SK-MEL-5 (cell line): ENCODE measurements around the gene EGFLAM. TPM values are rescaled to one million over a fixed set of nuclear protein-coding genes. Genes with fewer than 3 reads are reported as not detected.

ENCODE experiments used
- DNase-seq: peaks from one replicate; pipeline ENCODE4 v3.0.0-alpha.2; 2016; ENCODE audit warnings: low read depth, low spot score
- in situ Hi-C: cut with HindIII; loops from 2 replicates; pipeline ENCODE4 v1.10.0; 2016; ENCODE audit warnings: low sequenced_read_pairs, high pct_unique_total_duplicates, low pct_unique_long_range_greater_than_20kb
- total RNA-seq: library from RNA; depleted of rRNA; stranded (reverse); fragments of >200 nt; shearing (Covaris generic); gene quantifications from 2 replicates; pipeline ENCODE4 v1.2.3, GENCODE V29; 2014

Gene EGFLAM
- total RNA-seq, 1 experiment from 2014 or later: not detected

DNA sequence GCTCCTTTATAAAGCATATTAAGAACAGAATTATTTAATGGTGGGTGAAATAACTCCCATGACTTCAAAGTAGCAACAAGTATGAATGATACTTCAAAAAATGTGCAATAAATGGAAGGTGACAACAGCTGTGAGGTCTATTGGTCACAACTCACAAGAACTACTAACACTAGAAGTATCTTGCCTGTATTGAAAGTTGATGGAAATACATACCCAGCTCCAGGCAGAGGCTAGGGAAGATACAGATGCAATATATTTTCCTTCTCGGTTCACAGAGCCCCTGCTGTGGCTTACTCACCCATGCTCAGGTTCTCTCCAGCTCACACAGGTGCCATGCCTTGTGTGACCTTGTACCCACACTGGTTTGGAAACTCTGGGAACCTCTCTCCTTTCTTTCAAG, 164.3 kb downstream of the EGFLAM start:
- DNase-seq: no peak
- in situ Hi-C loops: no loop called here

GRCh38 chr5:38423276-38424147, 165.2 kb downstream of the EGFLAM start:
- DNase-seq: no peak
- in situ Hi-C loops: no loop called here

DNA sequence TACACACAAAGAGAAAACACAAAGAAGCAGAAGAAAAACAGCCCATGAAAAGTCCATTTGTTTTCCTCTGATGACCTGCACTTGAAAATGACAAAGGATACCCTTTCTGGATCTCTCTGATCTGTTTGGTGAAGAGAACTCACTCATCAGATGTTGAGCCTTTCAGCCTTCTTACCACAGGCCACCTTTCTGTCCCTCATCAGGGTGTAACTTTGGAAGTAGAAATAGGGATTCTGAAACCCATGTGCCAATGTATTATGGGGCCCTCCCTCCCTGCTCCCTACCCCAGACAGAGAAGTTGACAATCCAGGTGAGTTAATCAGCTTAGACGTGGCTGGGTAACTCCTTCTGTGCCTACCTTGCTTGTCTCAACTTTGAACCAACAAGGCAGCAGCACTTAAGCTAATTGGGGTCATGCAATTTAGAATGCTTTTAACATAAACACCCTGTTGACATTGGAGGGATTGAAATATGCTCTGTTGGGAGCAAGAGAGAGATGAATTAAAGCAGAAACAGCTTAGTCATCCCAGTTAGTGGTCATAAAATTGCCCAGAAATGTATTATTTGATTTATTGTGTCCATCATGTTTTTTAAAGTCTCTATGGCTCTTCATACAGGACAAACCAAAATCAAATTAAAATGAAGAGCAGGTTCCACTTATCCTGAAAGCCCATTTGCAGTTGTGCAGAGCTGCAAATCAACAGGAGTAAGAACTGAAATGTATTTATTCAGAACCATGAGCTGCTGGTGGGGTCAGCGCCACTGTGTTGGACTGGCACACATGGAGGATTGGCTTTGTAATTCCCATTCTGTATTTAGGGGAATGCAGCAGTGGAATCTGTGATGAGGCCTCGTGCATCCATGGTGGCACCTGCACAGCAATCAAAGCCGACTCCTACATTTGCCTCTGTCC, 166.0 kb downstream of the EGFLAM start:
- in situ Hi-C loops: loop anchor here (25.0 kb wide), 1 partner anchor 113 kb away; no protein-coding TSS in a partner anchor
- no peak for DNase-seq

- in situ Hi-C loops: loop anchor here (25.0 kb wide), 1 partner anchor 111 kb away; no protein-coding TSS in a partner anchor
- no peak for DNase-seq
These were observed 168.1 kb downstream of the EGFLAM start for GRCh38 chr5:38426490-38426889.

DNA sequence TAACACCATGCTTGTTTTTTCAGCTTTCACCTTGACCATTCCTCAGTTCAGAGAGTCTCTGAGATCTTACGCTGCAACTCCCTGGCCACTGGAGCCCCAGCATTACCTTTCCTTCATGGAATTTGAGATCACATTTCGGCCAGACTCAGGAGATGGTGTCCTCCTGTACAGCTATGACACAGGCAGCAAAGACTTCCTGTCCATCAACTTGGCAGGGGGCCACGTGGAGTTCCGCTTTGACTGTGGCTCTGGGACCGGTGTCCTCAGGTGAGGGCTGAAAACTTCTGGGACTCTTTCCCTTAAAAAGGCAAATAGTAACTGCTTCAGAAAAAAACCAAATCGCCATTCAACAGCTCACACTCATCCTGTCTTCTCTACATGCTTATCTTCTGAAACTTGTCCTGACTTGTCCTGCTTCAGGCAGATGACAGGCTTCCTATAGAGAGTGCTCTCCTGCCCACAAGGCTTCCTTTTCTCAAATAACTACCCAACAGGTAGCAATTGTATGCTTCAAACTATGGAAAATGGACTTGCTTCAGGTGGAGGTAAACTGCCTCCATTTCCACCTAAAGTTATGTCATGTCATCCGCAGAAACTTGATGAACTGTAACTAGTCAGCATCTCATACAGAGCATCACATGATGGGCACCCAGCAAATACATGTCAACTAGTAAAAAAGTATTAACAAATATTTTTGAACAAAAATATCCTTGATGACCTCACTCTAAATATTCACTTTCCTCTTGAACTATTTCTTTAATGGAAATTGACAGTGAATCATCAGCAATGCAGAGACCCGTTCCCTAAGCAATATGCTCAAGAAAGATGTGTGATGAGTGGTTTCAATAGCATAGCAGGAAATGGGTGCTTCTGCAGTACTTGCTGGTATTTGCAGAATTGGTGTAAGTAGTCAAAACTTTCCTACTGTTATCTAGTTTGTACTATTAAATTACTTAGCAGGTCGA, 168.9 kb downstream of the EGFLAM start:
- in situ Hi-C loops: loop anchor here (25.0 kb wide), 1 partner anchor 110 kb away; no protein-coding TSS in a partner anchor
- DNase-seq: no peak

DNA sequence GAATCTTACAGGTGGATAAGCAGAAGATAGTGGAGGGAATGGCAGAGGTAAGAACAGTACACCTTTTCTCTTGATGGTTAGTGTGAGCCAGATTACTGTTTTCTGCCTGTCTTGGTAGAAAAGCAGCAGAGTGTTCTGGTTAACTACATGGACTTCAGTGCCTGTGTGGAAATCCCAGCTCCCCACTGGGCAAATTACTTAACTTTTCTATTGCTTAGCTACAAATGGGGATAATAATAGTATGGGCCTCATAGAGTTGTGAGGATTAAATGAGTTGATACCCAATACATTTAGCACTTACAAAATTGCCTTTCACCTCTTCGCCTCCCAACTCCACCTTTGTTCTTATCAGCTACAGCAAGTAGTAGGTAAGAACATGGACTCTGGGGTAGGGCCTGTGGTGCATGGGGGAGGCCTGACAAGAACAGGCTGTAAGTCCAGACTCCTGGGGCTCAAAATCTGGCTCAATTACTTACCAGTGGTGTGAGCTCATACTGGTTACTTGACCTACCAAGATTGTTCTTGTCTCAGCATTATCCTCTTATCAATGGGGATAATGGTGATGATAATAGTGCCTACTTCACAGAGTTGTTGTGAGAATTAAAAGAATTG, 173.0 kb downstream of the EGFLAM start:
- in situ Hi-C loops: loop anchor here (25.0 kb wide), 1 partner anchor 106 kb away; no protein-coding TSS in a partner anchor
- DNase-seq: no peak

- DNase-seq: peak; percentile 31
- in situ Hi-C loops: loop anchor here (25.0 kb wide), 1 partner anchor 104 kb away; no protein-coding TSS in a partner anchor
These were observed 175.0 kb downstream of the EGFLAM start for GRCh38 chr5:38433160-38433861.

DNA sequence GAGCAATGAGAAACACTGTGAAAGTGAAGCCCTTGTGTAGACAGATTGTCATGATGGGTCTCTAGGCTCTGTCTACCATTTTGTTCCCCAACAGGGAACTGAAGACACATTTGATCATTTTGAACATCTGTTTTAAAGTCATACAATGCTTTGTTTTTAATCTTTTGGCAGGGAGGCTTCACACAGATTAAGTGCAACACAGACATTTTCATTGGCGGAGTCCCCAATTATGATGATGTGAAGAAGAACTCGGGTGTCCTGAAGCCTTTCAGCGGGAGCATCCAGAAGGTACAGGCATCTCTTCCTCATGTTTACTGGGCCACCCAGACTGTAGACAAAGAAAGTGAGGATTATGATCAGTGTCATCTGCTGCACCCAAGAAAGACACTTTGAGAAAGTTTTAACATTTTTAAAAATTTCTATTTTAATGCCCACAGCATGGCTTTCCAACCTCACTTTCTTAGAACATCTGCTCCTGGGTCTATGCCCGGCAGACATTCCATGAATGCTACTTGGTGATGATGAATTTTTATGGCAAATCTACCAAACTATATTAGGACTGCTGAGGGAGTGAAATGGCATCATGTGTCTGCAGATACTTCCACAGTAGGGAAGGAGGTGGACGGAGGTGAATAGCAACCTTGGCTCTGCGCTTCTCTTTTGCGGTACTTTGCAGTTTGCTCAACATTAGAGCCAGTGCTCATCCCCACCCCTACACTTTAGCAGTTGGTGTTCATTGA, 176.8 kb downstream of the EGFLAM start:
- in situ Hi-C loops: loop anchor here (25.0 kb wide), 1 partner anchor 102 kb away; no protein-coding TSS in a partner anchor
- no peak for DNase-seq

- in situ Hi-C loops: loop anchor here (25.0 kb wide), 1 partner anchor 99 kb away; no protein-coding TSS in a partner anchor
- no peak for DNase-seq
These were observed 180.4 kb downstream of the EGFLAM start for GRCh38 chr5:38438757-38439156.

DNA sequence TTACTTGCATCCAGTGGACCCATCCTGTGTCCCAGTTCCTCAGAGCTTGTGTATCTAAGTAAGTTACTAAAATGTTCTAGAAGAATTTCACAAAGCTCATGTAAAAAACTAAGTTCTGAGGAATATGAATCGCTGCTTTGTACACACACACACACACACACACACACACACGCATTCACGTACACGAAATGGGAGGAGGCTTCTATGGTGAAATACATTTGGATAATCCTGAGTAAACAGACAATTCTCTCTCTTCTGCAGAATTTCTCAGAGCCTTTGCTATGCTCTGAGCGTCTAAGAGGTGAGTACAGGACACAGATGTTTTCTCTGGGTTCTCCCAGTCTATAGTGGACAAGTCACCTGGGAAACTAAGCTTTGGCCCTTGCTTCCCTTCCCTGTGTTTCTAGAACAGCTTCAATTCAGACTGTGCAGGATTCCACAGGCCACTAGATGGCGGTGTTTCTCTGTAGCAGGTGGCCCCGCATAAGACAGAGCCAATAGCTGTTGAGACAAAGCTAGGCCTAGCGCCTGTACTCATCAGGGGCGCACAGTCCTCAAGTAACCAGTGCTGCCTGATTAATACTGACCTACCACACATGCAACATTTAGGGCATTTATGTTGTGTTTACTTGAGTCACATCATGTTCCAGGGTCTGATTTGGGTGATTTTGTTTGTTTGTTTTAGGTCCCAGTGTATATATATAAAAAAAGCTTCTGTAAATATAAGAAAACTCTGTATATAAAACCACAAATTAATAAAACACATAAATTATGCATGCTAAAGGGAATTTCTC, 183.3 kb downstream of the EGFLAM start:
- DNase-seq: peak; percentile 97
- in situ Hi-C loops: loop anchor here (25.0 kb wide), 1 partner anchor 96 kb away; no protein-coding TSS in a partner anchor

DNA sequence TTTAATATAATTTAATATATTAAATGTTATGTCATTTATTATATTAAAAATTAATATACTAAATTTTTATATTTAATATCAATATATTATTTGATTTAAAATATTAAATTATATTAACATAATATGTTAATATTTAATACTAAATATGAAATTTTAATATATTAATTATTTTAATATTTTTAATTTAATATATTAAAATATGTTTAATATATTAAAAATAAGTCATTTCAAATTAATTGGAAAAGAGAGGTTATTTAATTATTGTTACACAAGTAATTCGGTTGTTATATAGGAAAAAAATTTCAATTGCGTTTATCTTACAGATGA, 183.9 kb downstream of the EGFLAM start:
- DNase-seq: no peak
- in situ Hi-C loops: loop anchor here (25.0 kb wide), 1 partner anchor 95 kb away; no protein-coding TSS in a partner anchor

- in situ Hi-C loops: loop anchor here (25.0 kb wide), 1 partner anchor 94 kb away; no protein-coding TSS in a partner anchor
- peak; percentile 49 for DNase-seq
These were observed 185.0 kb downstream of the EGFLAM start for GRCh38 chr5:38443390-38443789.

DNA sequence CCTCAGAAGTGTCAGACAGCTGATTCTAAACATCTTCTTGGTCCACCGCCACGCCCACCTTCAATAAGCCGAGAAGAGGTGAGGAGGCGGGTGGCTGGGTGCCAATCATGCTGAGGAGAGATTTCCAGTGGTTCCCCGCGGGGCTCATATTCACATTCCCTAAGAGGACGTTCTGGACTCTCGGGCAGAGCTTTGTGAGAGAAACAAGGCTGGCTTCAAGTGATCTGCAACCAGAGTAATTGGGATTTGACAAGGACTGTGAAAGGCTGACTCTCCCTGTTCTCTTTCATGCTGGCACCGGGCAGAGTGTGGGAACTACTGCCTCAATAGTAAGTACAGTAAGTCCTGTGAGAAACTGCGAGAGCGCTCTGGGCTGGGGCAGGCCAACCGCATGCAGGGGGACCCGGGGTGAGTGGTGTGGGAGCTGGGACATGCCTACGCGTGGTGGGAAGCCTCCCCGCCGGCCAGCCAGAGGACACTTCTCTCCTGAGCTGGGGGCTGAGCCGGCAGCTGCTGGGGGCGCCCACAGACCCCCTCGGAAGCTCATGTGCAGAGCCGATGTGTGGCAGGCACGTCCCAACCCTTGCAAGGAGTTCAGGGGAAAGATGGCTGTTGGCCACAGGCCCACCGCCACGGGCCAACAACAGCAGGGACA, 187.1 kb downstream of the EGFLAM start:
- DNase-seq: no peak
- in situ Hi-C loops: loop anchor here (25.0 kb wide), 1 partner anchor 92 kb away; no protein-coding TSS in a partner anchor

- in situ Hi-C loops: loop anchor here (25.0 kb wide), 1 partner anchor 91 kb away; no protein-coding TSS in a partner anchor
These were observed 187.7 kb downstream of the EGFLAM start for GRCh38 chr5:38446029-38446522.

More at GRCh38 chr5:38446029-38446522, 187.7 kb downstream of the EGFLAM start:
- no peak for DNase-seq
